Measurements from ENCODE around the gene SLC48A1. TPM values are rescaled to one million over a fixed set of nuclear protein-coding genes. Genes with fewer than 3 reads are reported as not detected.

SLC48A1 gene
- total RNA-seq (ENCODE audit: unreplicated experiment): 65.5 TPM
- long read RNA-seq, transcript SLC48A1-201 (3 exons, 3,010 nt): major isoform, 23 of 50 reads
- long read RNA-seq, partial matches to known transcripts: 0 of 50 reads
- long read RNA-seq, other reads (novel, unspliced or antisense): 23 of 50 reads

- Mint-ChIP-seq H3K27me3 (ENCODE audit: unreplicated experiment) (peaks cover 24% of the 10 kb centered on the region), H3K4me3 (ENCODE audit: unreplicated experiment) (peak within 1 kb of the TSS; percentile 96), H3K36me3 (ENCODE audit: low read depth, unreplicated experiment) (peaks cover 22% of the 10 kb centered on the region), H3K27ac (ENCODE audit: unreplicated experiment) (peak within 1 kb of the TSS; percentile 86), H3K9me3 (ENCODE audit: unreplicated experiment) (no peaks in the 10 kb centered on the region), H3K4me1 (ENCODE audit: unreplicated experiment) (peaks cover 46% of the 10 kb centered on the region)
- DNase-seq (ENCODE audit: low spot score): peak; percentile 85
- no peak for TF ChIP-seq CTCF (IDR thresholded peaks at IDR 0.05; ENCODE audit: unreplicated experiment)
Measured at GRCh38 chr12:47773062-47773857, at the start of gene SLC48A1. Gene SLC48A1 (plus strand): TSS chr12:47773238. CDS start chr12:47773305, 67 bp downstream.

DNA sequence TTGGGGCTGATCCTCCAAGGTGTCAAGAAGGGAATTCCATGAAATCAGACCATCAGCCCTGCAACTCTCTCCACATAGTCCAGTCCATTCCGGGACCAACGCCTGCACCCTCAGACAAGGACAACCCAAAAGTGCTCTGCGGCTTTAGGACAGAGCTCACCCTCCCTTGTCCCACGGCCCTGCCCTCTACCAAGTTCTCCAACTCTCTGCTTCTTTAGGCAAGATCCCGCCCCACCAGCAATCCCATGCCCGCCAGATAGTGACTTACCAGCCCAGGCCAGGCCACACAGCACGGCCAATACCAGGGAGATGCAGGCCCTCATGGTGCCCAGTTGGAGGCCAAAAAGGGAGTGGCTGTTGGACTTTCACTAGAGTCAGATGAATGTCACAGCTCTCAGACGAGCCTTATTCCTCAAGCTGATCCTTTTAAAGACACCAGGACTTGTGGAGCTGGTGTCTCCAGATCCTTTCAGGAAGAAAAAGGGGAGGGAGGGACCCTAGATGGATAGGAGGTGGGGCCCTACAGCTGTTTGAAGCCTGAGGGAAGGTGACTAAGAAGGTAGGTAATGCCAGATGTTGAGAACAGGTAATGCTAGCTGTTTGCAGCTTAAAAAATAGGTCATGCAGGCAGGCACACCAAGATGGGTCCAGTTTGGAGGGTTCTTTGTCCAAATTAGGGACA is 47.8 kb upstream of the SLC48A1 start, which contains the start of gene ENDOU:
Gene ENDOU, minus strand, starts transcription at position 400 of the 682 bp plus-strand sequence. Its CDS starts 77 bp downstream, at position 323.
- Mint-ChIP-seq H3K36me3 (ENCODE audit: low read depth, unreplicated experiment) (peaks cover 14% of the 10 kb centered on the region), H3K27me3 (ENCODE audit: unreplicated experiment) (peaks cover 12% of the 10 kb centered on the region), H3K9me3 (ENCODE audit: unreplicated experiment) (no peaks in the 10 kb centered on the region), H3K27ac (ENCODE audit: unreplicated experiment) (no peak within 1 kb of the TSS), H3K4me3 (ENCODE audit: unreplicated experiment) (no peak within 1 kb of the TSS), H3K4me1 (ENCODE audit: unreplicated experiment) (peaks cover 6% of the 10 kb centered on the region)
- no peak for TF ChIP-seq CTCF (IDR thresholded peaks at IDR 0.05; ENCODE audit: unreplicated experiment)
- DNase-seq (ENCODE audit: low spot score): no peak

GRCh38 chr12:47725893-47726292 is 47.1 kb upstream of the SLC48A1 start:
- Mint-ChIP-seq H3K4me3 (ENCODE audit: unreplicated experiment) (no peak overlapping the region), H3K27me3 (ENCODE audit: unreplicated experiment) (peaks cover 12% of the 10 kb centered on the region), H3K36me3 (ENCODE audit: low read depth, unreplicated experiment) (peaks cover 14% of the 10 kb centered on the region), H3K27ac (ENCODE audit: unreplicated experiment) (no peak overlapping the region), H3K4me1 (ENCODE audit: unreplicated experiment) (peaks cover 6% of the 10 kb centered on the region), H3K9me3 (ENCODE audit: unreplicated experiment) (no peaks in the 10 kb centered on the region)
- DNase-seq (ENCODE audit: low spot score): no peak
- TF ChIP-seq CTCF (IDR thresholded peaks at IDR 0.05; ENCODE audit: unreplicated experiment): no peak

GRCh38 chr12:47729233-47729632 is 43.8 kb upstream of the SLC48A1 start:
- no peak overlapping the region for H3K27ac Mint-ChIP-seq (ENCODE audit: unreplicated experiment)
- H3K9me3 Mint-ChIP-seq (ENCODE audit: unreplicated experiment): no peaks in the 10 kb centered on the region
- peaks cover 15% of the 10 kb centered on the region for H3K36me3 Mint-ChIP-seq (ENCODE audit: low read depth, unreplicated experiment)
- TF ChIP-seq CTCF (IDR thresholded peaks at IDR 0.05; ENCODE audit: unreplicated experiment): no peak
- no peak overlapping the region for H3K4me3 Mint-ChIP-seq (ENCODE audit: unreplicated experiment)
- DNase-seq (ENCODE audit: low spot score): no peak
- peaks cover 8% of the 10 kb centered on the region for H3K4me1 Mint-ChIP-seq (ENCODE audit: unreplicated experiment)
- H3K27me3 Mint-ChIP-seq (ENCODE audit: unreplicated experiment): peaks cover 17% of the 10 kb centered on the region
